Measurements from ENCODE around the gene PRKCA. TPM values are rescaled to one million over a fixed set of nuclear protein-coding genes. Genes with fewer than 3 reads are reported as not detected.
"Not testable (repeated sequence)": the region's sequence is repeated elsewhere in the genome, so short reads cannot be mapped to it uniquely, and the experiment has no call there.

PRKCA gene
- total RNA-seq, 1 donor from 2014 or later, result 132 TPM

- intact Hi-C loops (cut with micrococcal nuclease), result no loop called here
These were observed 14.5 kb upstream of the PRKCA start for GRCh38 chr17:66287911-66288310.

GRCh38 chr17:66290101-66290722 is 12.2 kb upstream of the PRKCA start:
- intact Hi-C loops (cut with micrococcal nuclease), result no loop called here

- intact Hi-C loops (cut with micrococcal nuclease), result no loop called here
These were observed 10.1 kb upstream of the PRKCA start for GRCh38 chr17:66292353-66292752.

- intact Hi-C loops (cut with micrococcal nuclease), result no loop called here
These were observed 6.1 kb upstream of the PRKCA start for GRCh38 chr17:66296289-66296725.

GRCh38 chr17:66297443-66297842 is 5.0 kb upstream of the PRKCA start:
- intact Hi-C loops (cut with micrococcal nuclease), result not testable (repeated sequence)

GRCh38 chr17:66299711-66300110 is 2.7 kb upstream of the PRKCA start:
- intact Hi-C loops (cut with micrococcal nuclease), result loop anchor here (5.0 kb wide), 2 partner anchors 107 to 333 kb away; partner anchors contain the start of gene CEP112

GRCh38 chr17:66300956-66301355 is 1.5 kb upstream of the PRKCA start:
- intact Hi-C loops (cut with micrococcal nuclease), result loop anchor here (5.0 kb wide), 2 partner anchors 109 to 331 kb away; partner anchors contain the start of gene CEP112

GRCh38 chr17:66301367-66301863 is 998 bp upstream of the PRKCA start:
- intact Hi-C loops (cut with micrococcal nuclease), result loop anchor here (5.0 kb wide), 2 partner anchors 109 to 331 kb away; partner anchors contain the start of gene CEP112

GRCh38 chr17:66302761-66303626 is 581 bp downstream of the PRKCA start:
- intact Hi-C loops (cut with micrococcal nuclease), result loop anchor here (1.0 to 5.0 kb wide), 4 partner anchors 111 to 370 kb away; partner anchors contain the start of gene CEP112

- intact Hi-C loops (cut with micrococcal nuclease), result loop anchor here (1.0 to 5.0 kb wide), 8 partner anchors 50 to 328 kb away; partner anchors contain the start of gene CEP112
These were observed 2.1 kb downstream of the PRKCA start for GRCh38 chr17:66304304-66305174.

- intact Hi-C loops (cut with micrococcal nuclease), result no loop called here
These were observed 4.0 kb downstream of the PRKCA start for GRCh38 chr17:66306446-66306845.

GRCh38 chr17:66307257-66307656 is 4.8 kb downstream of the PRKCA start:
- intact Hi-C loops (cut with micrococcal nuclease), result no loop called here

GRCh38 chr17:66308856-66309255 is 6.4 kb downstream of the PRKCA start:
- intact Hi-C loops (cut with micrococcal nuclease), result no loop called here

GRCh38 chr17:66309793-66310192 is 7.4 kb downstream of the PRKCA start:
- intact Hi-C loops (cut with micrococcal nuclease), result no loop called here

GRCh38 chr17:66310528-66311148 is 8.2 kb downstream of the PRKCA start:
- intact Hi-C loops (cut with micrococcal nuclease), result no loop called here

GRCh38 chr17:66312912-66313311 is 10.5 kb downstream of the PRKCA start:
- intact Hi-C loops (cut with micrococcal nuclease), result loop anchor here (2.0 kb wide), 1 partner anchor 18 kb away; no protein-coding TSS in a partner anchor

GRCh38 chr17:66313325-66313724 is 10.9 kb downstream of the PRKCA start:
- intact Hi-C loops (cut with micrococcal nuclease), result loop anchor here (2.0 kb wide), 1 partner anchor 17 kb away; no protein-coding TSS in a partner anchor

GRCh38 chr17:66313995-66314659 is 11.7 kb downstream of the PRKCA start:
- intact Hi-C loops (cut with micrococcal nuclease), result loop anchor here (2.0 kb wide), 1 partner anchor 17 kb away; no protein-coding TSS in a partner anchor

GRCh38 chr17:66317629-66318028 is 15.2 kb downstream of the PRKCA start:
- intact Hi-C loops (cut with micrococcal nuclease), result no loop called here

GRCh38 chr17:66319226-66319625 is 16.8 kb downstream of the PRKCA start:
- intact Hi-C loops (cut with micrococcal nuclease), result no loop called here

All from T-helper 1 cell treated with Interleukin-12 subunit alpha and Interleukin-12 subunit beta and Interleukin-4 antibody, amounts not matched to agents 30 ng/mL and 1 ng/mL, for 36 hours (primary cell).